ENCODE results near the gene SIL1.

DNA sequence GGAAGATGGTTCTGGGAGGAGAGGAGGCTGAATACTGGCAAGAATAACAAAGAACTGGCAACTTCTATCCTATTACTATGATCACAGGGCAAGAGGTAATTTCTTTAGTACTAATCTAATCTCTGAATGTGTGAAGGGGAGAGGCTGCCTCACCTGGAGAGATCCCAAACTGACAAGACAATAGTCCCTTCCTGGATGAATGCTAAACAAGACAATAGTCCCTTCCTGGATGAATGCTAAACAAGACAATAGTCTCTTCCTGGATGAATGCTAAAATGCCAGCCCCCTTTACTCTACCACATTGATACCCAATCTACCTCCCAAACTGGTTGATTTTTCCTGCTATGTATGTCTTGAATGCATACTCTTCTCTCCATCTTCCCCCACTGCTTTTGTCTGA lies 145.2 kb downstream of the SIL1 start:
- no peak for TF ChIP-seq POLR2AphosphoS5 (IDR thresholded peaks at IDR 0.05; ENCODE audit: low read depth, low read length)
- no peak for TF ChIP-seq POLR2A (IDR thresholded peaks at IDR 0.05; ENCODE audit: low read depth, low read length)
